HG02588 (cell line): ENCODE measurements around the gene TDRKH.

Experiments used
- ATAC-seq: cut with Tn5 transposase; IDR thresholded peaks from one replicate; pipeline ENCODE4 v1.9.1; 2021; ENCODE audit warnings: mild to moderate bottlenecking, moderate library complexity; ENCODE audit not compliant: unreplicated experiment

TDRKH gene

GRCh38 chr1:151790071-151790939, at the start of gene TDRKH:
Gene TDRKH (minus strand): TSS chr1:151790500. CDS start chr1:151783022, 7,478 bp downstream.
- ATAC-seq: peak; percentile 95

GRCh38 chr1:151839457-151840403, 49.4 kb upstream of the TDRKH start, which contains the start of gene C2CD4D:
Gene C2CD4D (minus strand): TSS chr1:151839820. CDS start chr1:151838989, 831 bp downstream.
- peak; percentile 40 for ATAC-seq

- ATAC-seq: no peak
Observed at GRCh38 chr1:151839082-151839412, 48.7 kb upstream of the TDRKH start.

- ATAC-seq: peak; percentile 36
Observed at GRCh38 chr1:151838222-151839081, 48.2 kb upstream of the TDRKH start.

- ATAC-seq: no peak
Observed at GRCh38 chr1:151837884-151838221, 47.6 kb upstream of the TDRKH start.

GRCh38 chr1:151837197-151837596, 46.9 kb upstream of the TDRKH start:
- no peak for ATAC-seq

- no peak for ATAC-seq
Observed at GRCh38 chr1:151835596-151835995, 45.3 kb upstream of the TDRKH start.

GRCh38 chr1:151834239-151834638, 43.9 kb upstream of the TDRKH start:
- no peak for ATAC-seq

- ATAC-seq: no peak
Observed at GRCh38 chr1:151833172-151833900, 43.0 kb upstream of the TDRKH start.

- ATAC-seq: no peak
Observed at GRCh38 chr1:151832318-151832980, 42.1 kb upstream of the TDRKH start.

- ATAC-seq: no peak
Observed at GRCh38 chr1:151831605-151832004, 41.3 kb upstream of the TDRKH start, which contains the start of gene RORC. Gene RORC (minus strand): TSS chr1:151831802. CDS start chr1:151831764, 38 bp downstream.

- no peak for ATAC-seq
Observed at GRCh38 chr1:151831256-151831591, 40.9 kb upstream of the TDRKH start.

GRCh38 chr1:151830055-151830454, 39.8 kb upstream of the TDRKH start:
- no peak for ATAC-seq

- no peak for ATAC-seq
Observed at GRCh38 chr1:151829352-151830046, 39.2 kb upstream of the TDRKH start.

- ATAC-seq: no peak
Observed at GRCh38 chr1:151828921-151829320, 38.6 kb upstream of the TDRKH start.

- ATAC-seq: no peak
Observed at GRCh38 chr1:151827853-151828252, 37.6 kb upstream of the TDRKH start.

- ATAC-seq: no peak
Observed at GRCh38 chr1:151825751-151826660, 35.7 kb upstream of the TDRKH start.

- no peak for ATAC-seq
Observed at GRCh38 chr1:151825204-151825603, 34.9 kb upstream of the TDRKH start.
